ENCODE measurements around the gene LCP1. TPM values are rescaled to one million over a fixed set of nuclear protein-coding genes. Genes with fewer than 3 reads are reported as not detected.

The LCP1 gene
- total RNA-seq, 1 experiment from 2014 or later = 32.1 TPM

- CTCF ChIA-PET = interaction anchor here (1.1 to 1.6 kb wide), 3 partner anchors 9 to 143 kb away, joined by 3 to 5 read pairs (median 5); no protein-coding TSS in a partner anchor
- H3K27ac Mint-ChIP-seq (ENCODE audit: unreplicated experiment) = no peak overlapping the region
- intact Hi-C loops (cut with micrococcal nuclease; ENCODE audit: unreplicated experiment) = no loop called here
- TF ChIP-seq, protein P1, sequence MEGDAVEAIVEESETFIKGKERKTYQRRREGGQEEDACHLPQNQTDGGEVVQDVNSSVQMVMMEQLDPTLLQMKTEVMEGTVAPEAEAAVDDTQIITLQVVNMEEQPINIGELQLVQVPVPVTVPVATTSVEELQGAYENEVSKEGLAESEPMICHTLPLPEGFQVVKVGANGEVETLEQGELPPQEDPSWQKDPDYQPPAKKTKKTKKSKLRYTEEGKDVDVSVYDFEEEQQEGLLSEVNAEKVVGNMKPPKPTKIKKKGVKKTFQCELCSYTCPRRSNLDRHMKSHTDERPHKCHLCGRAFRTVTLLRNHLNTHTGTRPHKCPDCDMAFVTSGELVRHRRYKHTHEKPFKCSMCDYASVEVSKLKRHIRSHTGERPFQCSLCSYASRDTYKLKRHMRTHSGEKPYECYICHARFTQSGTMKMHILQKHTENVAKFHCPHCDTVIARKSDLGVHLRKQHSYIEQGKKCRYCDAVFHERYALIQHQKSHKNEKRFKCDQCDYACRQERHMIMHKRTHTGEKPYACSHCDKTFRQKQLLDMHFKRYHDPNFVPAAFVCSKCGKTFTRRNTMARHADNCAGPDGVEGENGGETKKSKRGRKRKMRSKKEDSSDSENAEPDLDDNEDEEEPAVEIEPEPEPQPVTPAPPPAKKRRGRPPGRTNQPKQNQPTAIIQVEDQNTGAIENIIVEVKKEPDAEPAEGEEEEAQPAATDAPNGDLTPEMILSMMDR (IDR thresholded peaks at IDR 0.05; ENCODE audit: insufficient read depth in 1 of 2, low read depth in 1 of 2, low read length in 1 of 2, severe bottlenecking in 1 of 2, unreplicated experiment in 1 of 2) = no peak
- no peaks in the 10 kb centered on the region for H3K9me3 ChIP-seq
- DNase-seq = peak in 1 of 2 experiments; percentile 30
- H3K4me3 ChIP-seq (ENCODE audit: low read depth, low read length) = no peak overlapping the region
- POLR2A ChIA-PET = no interaction called here
- peaks cover 6% of the 10 kb centered on the region for H3K36me3 Mint-ChIP-seq (ENCODE audit: insufficient read depth, unreplicated experiment)
- H3K4me1 ChIP-seq = no peaks in the 10 kb centered on the region
- H3K9me3 Mint-ChIP-seq (ENCODE audit: unreplicated experiment) = no peaks in the 10 kb centered on the region
- no peaks in the 10 kb centered on the region for H3K27me3 ChIP-seq (replicated peaks; ENCODE audit: control insufficient read depth, insufficient read depth, low read length)
- no peak overlapping the region for H3K4me3 Mint-ChIP-seq (ENCODE audit: unreplicated experiment)
- no peaks in the 10 kb centered on the region for H3K36me3 ChIP-seq (ENCODE audit: control insufficient read depth, insufficient read depth, low read length)
- peaks cover 5% of the 10 kb centered on the region for H3K27me3 Mint-ChIP-seq (ENCODE audit: insufficient read depth, unreplicated experiment)
- no peaks in the 10 kb centered on the region for H3K4me1 Mint-ChIP-seq (ENCODE audit: low read depth, unreplicated experiment)
- BruUV-seq (replicated peaks) = no TSS peak
Measured at GRCh38 chr13:46168341-46168740, 13.6 kb downstream of the LCP1 start.

GRCh38 chr13:46166947-46167610, 14.9 kb downstream of the LCP1 start:
- H3K27me3 ChIP-seq (replicated peaks; ENCODE audit: control insufficient read depth, insufficient read depth, low read length) = no peaks in the 10 kb centered on the region
- Mint-ChIP-seq H3K4me1 (ENCODE audit: low read depth, unreplicated experiment) (no peaks in the 10 kb centered on the region), H3K4me3 (ENCODE audit: unreplicated experiment) (no peak overlapping the region), H3K27me3 (ENCODE audit: insufficient read depth, unreplicated experiment) (peaks cover 5% of the 10 kb centered on the region), H3K9me3 (ENCODE audit: unreplicated experiment) (no peaks in the 10 kb centered on the region), H3K27ac (ENCODE audit: unreplicated experiment) (no peak overlapping the region), H3K36me3 (ENCODE audit: insufficient read depth, unreplicated experiment) (peaks cover 1% of the 10 kb centered on the region)
- BruUV-seq (replicated peaks) = no TSS peak
- H3K4me1 ChIP-seq = no peaks in the 10 kb centered on the region
- DNase-seq = no peak
- H3K36me3 ChIP-seq (ENCODE audit: control insufficient read depth, insufficient read depth, low read length) = no peaks in the 10 kb centered on the region
- no peak overlapping the region for H3K4me3 ChIP-seq (ENCODE audit: low read depth, low read length)
- CTCF ChIA-PET = interaction anchor here (1.6 kb wide), 1 partner anchor 7 kb away, joined by 5 read pairs; no protein-coding TSS in a partner anchor
- H3K9me3 ChIP-seq = no peaks in the 10 kb centered on the region
- POLR2A ChIA-PET = no interaction called here
- TF ChIP-seq, protein P1 (IDR thresholded peaks at IDR 0.05; ENCODE audit: insufficient read depth in 1 of 2, low read depth in 1 of 2, low read length in 1 of 2, severe bottlenecking in 1 of 2, unreplicated experiment in 1 of 2) = no peak
- intact Hi-C loops (cut with micrococcal nuclease; ENCODE audit: unreplicated experiment) = no loop called here

- no peaks in the 10 kb centered on the region for H3K36me3 ChIP-seq (ENCODE audit: control insufficient read depth, insufficient read depth, low read length)
- no peaks in the 10 kb centered on the region for H3K9me3 ChIP-seq
- intact Hi-C loops (cut with micrococcal nuclease; ENCODE audit: unreplicated experiment) = no loop called here
- H3K36me3 Mint-ChIP-seq (ENCODE audit: insufficient read depth, unreplicated experiment) = no peaks in the 10 kb centered on the region
- CTCF ChIA-PET = no interaction called here
- H3K27ac Mint-ChIP-seq (ENCODE audit: unreplicated experiment) = no peak overlapping the region
- POLR2A ChIA-PET = no interaction called here
- H3K9me3 Mint-ChIP-seq (ENCODE audit: unreplicated experiment) = no peaks in the 10 kb centered on the region
- TF ChIP-seq, protein P1 (IDR thresholded peaks at IDR 0.05; ENCODE audit: insufficient read depth in 1 of 2, low read depth in 1 of 2, low read length in 1 of 2, severe bottlenecking in 1 of 2, unreplicated experiment in 1 of 2) = no peak
- DNase-seq = no peak
- no peaks in the 10 kb centered on the region for H3K4me1 Mint-ChIP-seq (ENCODE audit: low read depth, unreplicated experiment)
- H3K4me3 ChIP-seq (ENCODE audit: low read depth, low read length) = no peak overlapping the region
- no peaks in the 10 kb centered on the region for H3K27me3 ChIP-seq (replicated peaks; ENCODE audit: control insufficient read depth, insufficient read depth, low read length)
- H3K27me3 Mint-ChIP-seq (ENCODE audit: insufficient read depth, unreplicated experiment) = peaks cover 5% of the 10 kb centered on the region
- H3K4me1 ChIP-seq = no peaks in the 10 kb centered on the region
- BruUV-seq (replicated peaks) = no TSS peak
- H3K4me3 Mint-ChIP-seq (ENCODE audit: unreplicated experiment) = no peak overlapping the region
Measured at GRCh38 chr13:46166224-46166584, 15.8 kb downstream of the LCP1 start.
